ENCODE measurements around the gene UXS1.

Gene UXS1

DNA sequence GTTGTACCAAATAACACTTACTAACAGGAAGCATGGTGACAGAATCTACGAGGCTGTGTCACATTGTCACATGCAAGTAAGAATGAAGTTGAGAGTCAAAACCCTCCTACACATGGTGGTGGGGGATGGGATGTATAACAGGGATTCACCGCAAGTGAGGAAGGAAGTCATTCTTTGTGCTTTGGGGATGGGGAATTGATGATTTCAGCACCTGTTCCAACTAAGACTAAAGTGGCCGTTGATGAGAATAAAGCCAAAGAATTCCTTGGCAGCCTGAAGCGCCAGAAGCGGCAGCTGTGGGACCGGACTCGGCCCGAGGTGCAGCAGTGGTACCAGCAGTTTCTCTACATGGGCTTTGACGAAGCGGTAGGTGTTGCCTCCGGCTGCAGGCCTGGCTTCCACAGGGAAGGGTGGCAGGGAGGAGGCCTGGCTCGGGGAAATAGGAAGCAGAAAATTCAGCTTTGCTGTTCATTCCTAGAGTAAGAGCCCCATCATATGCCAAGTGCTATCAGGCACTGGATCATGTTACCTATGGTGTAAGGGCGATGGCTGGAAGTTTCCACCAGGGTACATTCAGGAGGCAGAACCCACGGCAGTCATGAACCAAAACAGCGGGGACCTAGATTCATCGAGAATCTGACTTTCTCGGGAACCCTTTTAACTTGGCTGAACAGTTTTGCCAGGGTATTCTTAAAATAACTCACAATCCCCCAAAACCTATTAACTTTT is 120.3 kb downstream of the UXS1 start:
- no peak for DNase-seq

DNA sequence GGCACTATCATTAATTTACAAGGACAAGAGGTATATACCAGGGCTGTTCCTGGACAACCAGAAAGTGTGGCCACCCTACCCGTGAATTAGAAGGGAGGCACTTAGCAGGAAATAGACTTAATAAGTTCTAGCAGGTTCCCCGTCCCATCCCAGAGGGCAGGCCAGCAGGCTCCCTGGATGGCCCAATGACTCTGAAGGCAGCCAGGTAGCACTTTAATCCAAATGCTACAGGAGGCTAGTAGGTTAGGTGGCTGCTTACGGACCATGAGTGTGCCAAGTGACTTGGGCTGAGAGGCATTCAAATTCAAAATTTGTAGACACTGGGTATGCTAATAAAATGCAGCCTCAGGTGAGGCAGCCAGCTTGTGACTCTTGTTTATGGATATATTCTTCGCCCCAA is 123.9 kb downstream of the UXS1 start:
- DNase-seq, result no peak

DNA sequence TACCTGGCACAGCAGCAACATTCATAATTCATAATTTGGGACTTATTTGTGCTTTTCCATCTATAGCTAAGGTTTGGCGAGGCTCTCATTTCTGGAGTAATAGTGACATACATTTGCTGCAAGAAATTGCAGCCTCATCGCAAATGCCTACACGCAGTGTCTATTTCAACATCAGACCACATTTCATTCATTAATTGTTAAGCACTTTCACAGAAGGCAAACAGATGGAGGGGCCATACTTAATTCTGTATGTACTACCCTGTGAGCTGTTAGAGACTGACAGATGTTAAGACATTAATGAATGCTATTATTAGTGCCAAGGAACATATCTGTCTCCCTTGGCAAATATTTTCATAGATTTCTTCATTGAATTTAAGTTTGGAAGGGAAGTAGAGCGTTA is 125.7 kb downstream of the UXS1 start:
- no peak for DNase-seq

DNA sequence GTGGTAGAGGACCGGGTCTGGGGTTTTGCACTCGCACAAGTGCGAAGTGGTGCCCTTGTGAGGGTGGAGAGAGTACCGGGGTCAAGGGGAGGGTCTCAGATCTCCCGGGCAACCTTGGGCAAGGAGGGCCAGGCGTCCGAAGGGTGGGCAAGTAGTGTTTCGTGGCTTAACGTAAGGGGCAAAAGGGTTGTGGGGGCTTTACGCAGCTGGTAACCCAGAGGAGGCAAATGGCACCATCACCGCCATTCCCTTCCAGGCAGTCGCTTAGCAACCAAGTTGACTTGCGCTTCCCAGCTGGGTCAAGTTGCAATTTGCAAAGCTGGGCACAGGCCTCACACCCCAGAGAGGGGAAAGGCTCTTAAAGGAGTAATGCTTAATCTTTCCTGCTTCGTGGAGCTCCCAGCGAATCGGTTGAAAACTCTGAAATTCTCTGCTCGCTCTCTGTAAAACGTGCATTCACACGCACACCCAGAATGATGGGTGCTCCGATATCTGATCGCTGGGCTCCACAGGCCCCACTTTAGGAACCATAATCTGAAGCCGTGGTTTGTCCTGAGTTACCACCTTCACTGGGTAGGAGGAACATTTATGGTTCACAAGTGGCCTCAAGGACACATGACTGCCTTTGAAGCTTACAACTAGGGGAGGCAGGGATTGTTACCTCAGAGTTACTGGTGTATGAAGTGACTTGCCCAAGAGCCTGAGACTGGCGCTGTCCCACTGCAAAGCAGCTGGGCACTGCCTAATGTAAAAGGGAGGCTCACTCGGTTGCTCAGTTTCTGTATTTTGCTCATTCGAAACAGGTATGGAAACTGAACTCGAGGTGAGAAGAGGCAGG is 127.9 kb downstream of the UXS1 start:
- no peak for DNase-seq

DNA sequence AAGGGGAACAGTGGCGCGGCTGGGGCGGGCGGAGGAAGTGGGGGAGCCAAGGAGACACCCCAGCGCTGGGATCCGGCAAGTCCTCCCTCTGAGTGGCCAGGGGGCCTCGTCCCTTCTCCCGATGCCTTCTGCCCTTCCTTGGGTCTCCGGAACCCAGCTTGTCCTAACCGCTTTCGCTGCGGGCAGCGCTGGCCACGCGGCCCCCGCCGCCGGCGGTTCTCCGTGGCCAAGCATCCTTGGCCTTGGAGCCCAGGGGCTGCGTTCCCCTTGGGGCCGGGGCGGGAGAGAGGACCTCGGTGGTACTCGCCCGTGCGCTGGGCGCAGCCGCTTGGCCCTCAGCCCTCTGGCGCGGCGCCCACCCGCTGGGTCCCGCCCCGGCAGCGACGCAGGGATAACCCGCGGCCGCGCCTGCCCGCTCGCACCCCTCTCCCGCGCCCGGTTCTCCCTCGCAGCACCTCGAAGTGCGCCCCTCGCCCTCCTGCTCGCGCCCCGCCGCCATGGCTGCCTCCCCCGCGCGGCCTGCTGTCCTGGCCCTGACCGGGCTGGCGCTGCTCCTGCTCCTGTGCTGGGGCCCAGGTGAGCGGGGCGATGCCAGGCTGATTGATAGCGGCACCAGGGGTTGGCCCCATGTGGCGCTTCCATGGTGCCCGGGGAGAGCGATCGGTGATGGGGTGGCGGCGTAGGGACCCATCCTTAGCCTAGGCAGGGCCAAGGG is 128.7 kb downstream of the UXS1 start:
- peak; percentile 78 for DNase-seq

DNA sequence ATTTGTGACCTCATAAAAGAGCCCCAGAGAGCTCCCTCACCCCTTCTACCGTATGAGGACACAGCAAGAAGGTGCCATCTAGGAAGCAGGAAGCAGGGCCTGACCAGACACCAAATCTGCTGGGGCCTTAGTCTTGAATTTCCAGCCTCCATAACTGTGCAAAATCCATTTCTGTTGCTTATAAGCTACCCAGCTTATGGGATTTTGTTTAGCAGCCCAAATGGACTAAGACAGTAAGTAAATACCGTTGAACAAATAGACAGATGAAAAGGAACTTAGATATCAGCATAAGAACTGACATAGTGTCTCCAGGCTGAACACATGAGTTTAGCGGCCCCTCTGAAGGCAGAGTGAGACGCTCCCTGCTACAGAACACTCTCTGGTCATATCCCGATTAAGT is 130.9 kb downstream of the UXS1 start:
- DNase-seq, result peak; percentile 17

DNA sequence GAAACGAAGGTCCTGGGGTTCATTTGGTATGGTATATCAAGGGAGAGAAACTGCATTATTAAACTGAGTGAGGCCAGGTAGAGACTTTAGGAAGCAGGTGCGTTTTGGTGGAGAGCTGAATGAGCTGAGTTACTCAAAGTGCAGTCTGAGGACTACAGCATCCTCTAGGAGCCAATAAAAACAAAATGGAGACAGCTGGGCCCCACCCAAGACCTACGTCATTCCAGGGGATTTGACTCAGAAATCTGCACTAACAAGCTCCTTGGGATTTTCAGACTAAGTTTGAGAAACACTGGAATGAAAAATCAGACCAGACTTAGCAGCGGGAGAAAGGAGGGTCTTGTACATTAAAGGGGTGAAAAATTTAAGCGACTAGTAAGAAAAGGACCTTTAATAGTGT is 131.5 kb downstream of the UXS1 start:
- no peak for DNase-seq

DNA sequence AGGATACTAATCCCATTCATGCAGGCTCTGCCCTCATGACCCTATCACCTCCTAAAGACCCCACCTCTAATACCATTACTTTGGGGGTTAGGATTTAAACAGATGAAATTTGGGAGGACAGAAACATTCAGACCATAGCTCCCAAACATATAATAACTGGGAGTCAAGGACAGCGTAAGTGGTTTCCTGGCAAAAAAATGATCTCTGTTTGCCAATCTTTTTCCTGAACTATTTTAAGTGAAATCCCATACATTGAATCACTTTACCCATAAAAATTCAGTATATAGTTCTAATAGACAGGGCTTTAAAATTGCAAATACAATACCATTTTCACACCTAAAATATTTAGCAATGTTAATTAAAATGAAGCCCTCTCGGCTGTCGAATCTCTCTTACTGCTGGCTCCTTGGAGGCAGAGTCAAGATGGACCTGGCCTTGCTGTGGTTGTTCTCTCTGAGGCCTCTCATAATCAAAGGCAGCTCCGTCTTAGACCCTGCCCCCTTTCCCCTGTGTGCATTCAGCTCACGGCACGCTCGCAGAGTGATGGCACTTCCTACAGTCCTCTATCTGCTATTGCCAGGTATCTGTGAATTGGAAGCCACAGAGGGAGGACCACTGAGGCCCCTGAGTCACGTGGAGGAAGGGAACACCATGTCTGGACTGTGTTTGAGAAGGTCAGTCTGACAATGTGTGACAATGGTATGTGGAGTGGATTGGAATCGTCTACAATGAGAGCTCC is 132.3 kb downstream of the UXS1 start:
- DNase-seq, result peak; percentile 44

DNA sequence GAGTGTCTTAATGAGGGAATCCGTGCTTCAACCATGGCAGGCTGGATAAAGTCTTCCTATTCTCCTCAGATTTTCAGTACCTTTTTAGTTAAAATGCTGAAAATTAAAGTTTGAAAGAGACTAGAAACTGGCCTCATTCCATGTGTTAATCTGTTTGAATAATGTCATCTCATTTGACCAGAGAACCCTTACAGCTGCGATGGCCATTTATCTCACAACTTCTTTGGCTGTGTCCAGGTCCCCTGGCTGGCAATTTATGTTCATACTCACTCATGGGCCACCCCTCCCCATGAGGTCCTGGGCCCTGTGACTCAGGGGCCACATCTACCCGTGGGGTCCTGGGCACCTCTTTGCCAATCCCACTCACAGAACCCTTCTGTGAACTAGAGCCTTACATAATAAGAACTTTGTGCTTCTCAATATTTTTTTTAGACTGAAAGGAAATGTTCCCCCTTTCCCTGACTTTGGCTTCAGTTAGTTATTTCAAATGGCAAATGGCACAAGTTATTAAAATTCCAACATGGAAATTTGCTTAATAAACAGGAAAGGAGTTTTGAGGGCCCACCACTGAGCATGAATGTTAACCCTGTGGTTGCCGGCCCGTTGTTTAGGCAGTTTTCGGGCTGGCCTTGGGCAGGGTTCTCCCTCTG is 134.6 kb downstream of the UXS1 start:
- DNase-seq, result peak; percentile 41

DNA sequence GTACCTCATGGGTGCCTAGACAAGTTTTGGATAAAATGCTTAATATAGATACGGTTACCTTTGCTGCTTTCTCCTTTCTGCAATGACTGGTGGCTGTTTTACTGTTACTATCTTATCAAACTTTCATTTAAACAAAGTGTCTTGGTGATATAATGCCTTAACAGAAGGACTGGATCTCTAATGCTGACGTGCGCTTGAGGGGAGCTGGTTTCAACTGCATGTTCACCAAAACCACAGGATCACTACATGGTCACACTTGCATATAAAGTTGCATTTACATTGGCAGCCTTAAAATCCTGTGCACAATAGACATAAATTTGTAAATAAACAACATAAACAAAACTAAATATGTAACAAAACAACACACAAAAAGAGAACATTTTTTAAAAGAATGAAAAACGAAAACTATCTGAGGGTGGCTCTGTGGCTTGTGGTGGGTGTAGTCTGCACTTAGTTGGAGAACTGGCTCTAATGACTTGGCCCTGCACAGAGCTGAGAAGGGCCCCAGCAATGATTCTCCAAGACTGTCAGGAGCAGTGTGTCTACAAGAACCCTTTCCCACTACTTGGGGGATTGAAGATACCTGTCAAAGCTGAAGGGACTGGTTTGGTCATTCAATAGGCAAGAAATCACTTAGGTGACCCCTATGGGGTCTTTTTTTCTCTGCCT is 135.5 kb downstream of the UXS1 start:
- peak; percentile 56 for DNase-seq

DNA sequence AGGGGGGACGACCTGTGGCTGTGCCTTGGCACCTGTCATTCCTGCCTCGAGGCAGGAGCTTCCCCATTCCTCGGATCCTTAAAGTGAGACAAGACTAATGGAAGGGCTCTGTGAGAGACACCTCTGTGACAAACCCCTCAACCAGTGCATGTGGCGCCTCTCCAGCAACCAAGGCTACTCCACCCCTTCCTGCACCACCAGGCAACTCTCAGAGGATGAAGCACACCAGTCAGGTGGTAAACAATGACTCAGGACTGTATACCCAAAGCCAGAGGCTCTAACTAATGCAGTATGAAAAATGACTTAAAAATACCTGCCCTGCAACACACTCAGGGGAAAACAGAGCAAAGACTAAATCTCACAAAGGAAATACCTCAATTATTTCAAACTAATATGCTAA is 136.9 kb downstream of the UXS1 start:
- no peak for DNase-seq

DNA sequence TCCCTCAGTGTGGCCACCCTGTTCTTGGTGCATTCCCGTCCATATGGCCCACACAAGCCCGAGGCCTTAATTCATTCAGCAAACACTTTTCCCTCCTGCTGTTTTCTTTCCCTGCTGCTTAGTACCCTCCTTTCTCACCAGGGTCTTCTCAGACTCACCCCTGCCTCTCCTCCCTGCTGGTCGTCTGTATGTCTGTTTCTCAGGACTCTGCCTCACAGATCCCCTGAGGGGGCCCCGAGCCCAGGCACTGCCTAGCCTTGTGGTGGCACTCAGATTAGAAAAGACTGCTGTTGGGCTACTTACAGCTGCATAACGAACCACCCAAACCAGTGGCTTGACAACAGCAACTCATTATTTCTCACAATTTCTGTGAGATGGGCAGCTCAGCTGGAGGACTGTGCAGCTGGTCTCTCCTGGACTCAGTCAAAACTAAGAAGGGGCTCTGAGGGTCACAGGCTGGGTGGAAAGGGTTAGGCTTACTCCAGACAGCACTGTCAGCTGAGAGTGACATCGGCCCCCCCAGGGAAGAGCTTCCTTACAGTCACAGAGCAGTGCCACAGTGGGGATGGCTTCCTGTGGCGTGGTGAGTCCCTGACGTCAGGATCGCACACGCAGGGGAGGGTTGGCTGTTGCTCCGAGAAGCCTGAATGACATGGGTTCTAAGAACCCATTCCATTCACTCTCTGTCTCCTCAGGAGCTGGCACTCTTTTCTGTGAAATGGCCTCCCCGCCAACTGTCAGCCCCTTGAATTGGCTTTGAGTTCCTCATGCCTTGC is 139.0 kb downstream of the UXS1 start:
- no peak for DNase-seq

DNA sequence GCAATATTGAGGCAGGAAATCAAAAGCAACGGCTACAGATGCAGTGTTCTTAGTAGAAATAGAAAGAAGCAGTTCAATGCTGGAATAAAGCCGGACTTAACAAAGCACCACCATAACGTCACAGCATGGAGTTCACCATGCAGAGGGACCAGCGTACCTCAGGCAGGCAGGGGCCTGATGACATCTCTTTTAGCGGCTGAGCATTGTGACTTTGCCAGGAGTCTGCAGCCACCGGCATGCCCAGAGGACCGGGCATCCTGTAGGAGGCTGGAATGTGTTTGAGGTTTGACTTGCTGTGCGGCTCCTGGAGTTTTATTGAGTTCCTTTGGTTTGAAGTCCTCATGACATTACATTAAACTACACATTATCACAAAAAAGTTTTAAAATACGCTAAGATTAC is 139.8 kb downstream of the UXS1 start:
- no peak for DNase-seq

DNA sequence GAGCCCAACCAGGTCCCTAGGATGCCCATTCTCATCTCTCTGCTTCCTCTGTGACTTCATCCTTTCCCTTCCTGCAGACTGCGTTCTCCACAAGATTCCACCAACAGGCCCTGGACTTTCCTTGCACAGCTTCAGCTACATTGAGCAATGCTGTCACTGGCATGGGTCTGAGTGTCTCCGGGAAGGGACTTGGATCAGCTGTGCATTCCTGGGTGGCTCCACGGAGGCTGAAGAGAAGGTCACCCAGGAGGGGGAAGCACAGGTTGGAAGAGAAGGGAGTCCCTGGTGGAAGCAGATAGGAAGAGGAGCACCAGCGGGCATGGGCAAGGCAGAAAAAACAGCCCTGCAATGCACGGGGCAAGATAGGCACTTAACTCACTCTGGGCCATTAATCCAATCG is 140.5 kb downstream of the UXS1 start:
- DNase-seq, result no peak

DNA sequence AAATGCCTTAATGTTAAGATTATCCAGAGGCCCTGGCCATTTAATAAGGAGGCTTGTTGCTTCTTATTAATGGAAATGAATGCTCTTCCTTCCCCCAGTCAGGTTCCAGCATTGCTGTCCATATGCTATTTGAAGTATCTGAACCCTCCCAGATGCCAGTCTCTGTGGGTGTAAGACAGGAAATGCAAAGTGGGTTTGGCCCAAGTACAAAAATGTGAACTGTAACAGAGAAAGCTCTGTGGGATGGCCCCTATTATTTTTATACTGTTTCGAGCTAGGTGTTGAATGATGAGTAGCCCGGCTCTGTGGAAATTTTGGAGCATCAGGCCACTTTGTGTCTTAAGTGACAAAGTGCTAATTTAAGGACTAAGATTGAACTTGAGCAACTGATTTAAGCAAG is 141.0 kb downstream of the UXS1 start:
- DNase-seq, result no peak

DNA sequence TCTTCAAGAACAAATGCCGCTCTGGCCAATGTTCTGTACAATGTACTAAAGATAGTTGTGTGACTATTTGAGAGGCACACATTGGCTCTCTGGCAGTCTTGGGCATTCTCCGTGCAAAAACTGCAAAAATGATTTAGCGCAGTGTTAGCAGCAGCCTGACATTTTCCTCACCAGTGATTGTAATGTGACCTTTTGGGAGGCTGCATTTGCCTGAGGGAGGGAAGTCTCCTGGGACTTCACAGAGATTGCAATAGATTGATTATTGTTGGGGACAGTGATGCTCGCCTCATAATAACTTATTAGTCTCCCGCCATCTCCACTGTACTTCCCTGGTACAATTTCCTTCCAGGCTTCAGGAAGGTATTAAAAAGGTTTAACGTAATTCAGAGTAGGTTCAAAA is 149.2 kb downstream of the UXS1 start:
- DNase-seq, result no peak

DNA sequence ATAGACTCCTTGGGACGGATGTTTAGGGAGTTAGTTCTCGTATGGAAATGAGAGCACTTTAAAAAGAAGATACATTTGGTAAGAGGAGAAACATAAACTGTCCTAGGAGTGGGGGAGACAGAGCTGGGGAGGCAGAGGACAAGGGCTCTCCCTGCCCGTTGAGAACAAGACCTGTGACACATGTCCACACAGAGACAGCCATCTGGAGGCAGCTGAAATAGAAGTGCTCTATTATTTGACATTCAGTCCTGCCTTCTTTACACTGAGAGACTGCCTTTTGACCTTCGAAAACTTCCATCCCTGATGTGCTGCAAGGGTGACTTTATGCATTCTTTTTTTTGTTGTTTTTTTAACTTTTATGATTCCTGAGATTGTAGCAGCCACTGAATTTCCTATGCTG is 150.1 kb downstream of the UXS1 start:
- no peak for DNase-seq
